H1 (cell line): ENCODE results near the gene TRIB2. TPM values are rescaled to one million over a fixed set of nuclear protein-coding genes. Genes with fewer than 3 reads are reported as not detected.

ENCODE experiments used
- SP2 ChIP-seq: IDR thresholded peaks from 2 replicates; pipeline ENCODE4 v1.6.1; 2012; ENCODE audit warnings: mild to moderate bottlenecking, low read length, inconsistent platforms
- SP4 ChIP-seq: IDR thresholded peaks from 2 replicates; pipeline ENCODE4 v1.6.1; 2012; ENCODE audit warnings: low read length, inconsistent platforms
- TAF1 ChIP-seq: IDR thresholded peaks from 2 replicates; pipeline ENCODE4 v1.6.1; 2011; ENCODE audit warnings: mild to moderate bottlenecking, low read depth, low read length
- polyA plus RNA-seq, 7 experiments: library from polyadenylated mRNA; depleted of rRNA in 3 of 7; stranded (reverse) in 5 of 7; unstranded in 2 of 7; fragments of >200 nt in 5 of 7; fragments of 200-250 nt in 2 of 7; gene quantifications; 1 replicate in 5 of 7; 2 replicates in 1 of 7; 4 replicates in 1 of 7; pipeline versions ENCODE4 v1.2.1 to v1.2.3, GENCODE V29; 2011 to 2013; ENCODE audit warnings: missing spikeins in 2 of 7, mixed read lengths in 2 of 7
- total RNA-seq: library from RNA; stranded (reverse); fragmentation: NEBNext Ultra II Directional; extraction: Animal tissue kit (Norgen Biotek cat#: 25700); gene quantifications from 2 replicates; pipeline ENCODE4 v1.2.1, GENCODE V29; 2021
- TF ChIP-seq, protein P1 (sequence below): fragments of 300-600 bp; sonication (generic); IDR thresholded peaks from 2 replicates; pipeline ENCODE4 v1.7.1; 2012; ENCODE audit warnings: low read length, moderate library complexity, mild to moderate bottlenecking, inconsistent platforms; ENCODE audit not compliant: insufficient replicate concordance
- TF ChIP-seq, protein P2 (sequence below), 3 experiments: IDR thresholded peaks; 1 replicate in 2 of 3; 2 replicates in 1 of 3; pipeline versions ENCODE4 v1.5.1 to v1.6.1; 2011; ENCODE audit warnings: low read length in 3 of 3, mild to moderate bottlenecking in 3 of 3, inconsistent platforms in 2 of 3, low read depth in 1 of 3, moderate library complexity in 1 of 3; ENCODE audit not compliant: insufficient read depth in 1 of 3; ENCODE audit errors: control extremely low read depth in 1 of 3

The TRIB2 gene
- total and polyA plus RNA-seq, 2 of the 8 experiments (the other 6 are each of a cell fraction or from before 2014, with no cell fraction given) = 40.8 to 57.0 TPM

DNA sequence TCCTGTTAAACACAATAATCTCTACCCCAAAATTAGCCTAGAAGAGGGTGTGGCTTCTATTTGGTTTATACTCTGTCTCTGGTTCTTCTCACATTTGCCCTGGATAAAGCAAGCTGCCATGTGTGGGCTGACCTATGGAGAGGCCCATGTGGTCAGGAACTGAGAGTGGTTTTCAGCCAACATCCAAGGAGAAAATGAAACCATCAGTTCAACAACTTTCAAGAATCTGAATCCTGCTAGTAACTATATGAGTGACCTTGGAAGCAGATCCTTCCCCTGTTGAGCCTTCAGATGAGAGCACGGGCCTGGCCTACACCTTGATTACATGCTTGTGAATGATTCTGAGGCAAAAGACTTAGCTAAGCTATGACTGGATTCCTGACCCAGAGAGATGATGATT, 11.5 kb upstream of the TRIB2 start (continued):
- TF ChIP-seq, protein P1, sequence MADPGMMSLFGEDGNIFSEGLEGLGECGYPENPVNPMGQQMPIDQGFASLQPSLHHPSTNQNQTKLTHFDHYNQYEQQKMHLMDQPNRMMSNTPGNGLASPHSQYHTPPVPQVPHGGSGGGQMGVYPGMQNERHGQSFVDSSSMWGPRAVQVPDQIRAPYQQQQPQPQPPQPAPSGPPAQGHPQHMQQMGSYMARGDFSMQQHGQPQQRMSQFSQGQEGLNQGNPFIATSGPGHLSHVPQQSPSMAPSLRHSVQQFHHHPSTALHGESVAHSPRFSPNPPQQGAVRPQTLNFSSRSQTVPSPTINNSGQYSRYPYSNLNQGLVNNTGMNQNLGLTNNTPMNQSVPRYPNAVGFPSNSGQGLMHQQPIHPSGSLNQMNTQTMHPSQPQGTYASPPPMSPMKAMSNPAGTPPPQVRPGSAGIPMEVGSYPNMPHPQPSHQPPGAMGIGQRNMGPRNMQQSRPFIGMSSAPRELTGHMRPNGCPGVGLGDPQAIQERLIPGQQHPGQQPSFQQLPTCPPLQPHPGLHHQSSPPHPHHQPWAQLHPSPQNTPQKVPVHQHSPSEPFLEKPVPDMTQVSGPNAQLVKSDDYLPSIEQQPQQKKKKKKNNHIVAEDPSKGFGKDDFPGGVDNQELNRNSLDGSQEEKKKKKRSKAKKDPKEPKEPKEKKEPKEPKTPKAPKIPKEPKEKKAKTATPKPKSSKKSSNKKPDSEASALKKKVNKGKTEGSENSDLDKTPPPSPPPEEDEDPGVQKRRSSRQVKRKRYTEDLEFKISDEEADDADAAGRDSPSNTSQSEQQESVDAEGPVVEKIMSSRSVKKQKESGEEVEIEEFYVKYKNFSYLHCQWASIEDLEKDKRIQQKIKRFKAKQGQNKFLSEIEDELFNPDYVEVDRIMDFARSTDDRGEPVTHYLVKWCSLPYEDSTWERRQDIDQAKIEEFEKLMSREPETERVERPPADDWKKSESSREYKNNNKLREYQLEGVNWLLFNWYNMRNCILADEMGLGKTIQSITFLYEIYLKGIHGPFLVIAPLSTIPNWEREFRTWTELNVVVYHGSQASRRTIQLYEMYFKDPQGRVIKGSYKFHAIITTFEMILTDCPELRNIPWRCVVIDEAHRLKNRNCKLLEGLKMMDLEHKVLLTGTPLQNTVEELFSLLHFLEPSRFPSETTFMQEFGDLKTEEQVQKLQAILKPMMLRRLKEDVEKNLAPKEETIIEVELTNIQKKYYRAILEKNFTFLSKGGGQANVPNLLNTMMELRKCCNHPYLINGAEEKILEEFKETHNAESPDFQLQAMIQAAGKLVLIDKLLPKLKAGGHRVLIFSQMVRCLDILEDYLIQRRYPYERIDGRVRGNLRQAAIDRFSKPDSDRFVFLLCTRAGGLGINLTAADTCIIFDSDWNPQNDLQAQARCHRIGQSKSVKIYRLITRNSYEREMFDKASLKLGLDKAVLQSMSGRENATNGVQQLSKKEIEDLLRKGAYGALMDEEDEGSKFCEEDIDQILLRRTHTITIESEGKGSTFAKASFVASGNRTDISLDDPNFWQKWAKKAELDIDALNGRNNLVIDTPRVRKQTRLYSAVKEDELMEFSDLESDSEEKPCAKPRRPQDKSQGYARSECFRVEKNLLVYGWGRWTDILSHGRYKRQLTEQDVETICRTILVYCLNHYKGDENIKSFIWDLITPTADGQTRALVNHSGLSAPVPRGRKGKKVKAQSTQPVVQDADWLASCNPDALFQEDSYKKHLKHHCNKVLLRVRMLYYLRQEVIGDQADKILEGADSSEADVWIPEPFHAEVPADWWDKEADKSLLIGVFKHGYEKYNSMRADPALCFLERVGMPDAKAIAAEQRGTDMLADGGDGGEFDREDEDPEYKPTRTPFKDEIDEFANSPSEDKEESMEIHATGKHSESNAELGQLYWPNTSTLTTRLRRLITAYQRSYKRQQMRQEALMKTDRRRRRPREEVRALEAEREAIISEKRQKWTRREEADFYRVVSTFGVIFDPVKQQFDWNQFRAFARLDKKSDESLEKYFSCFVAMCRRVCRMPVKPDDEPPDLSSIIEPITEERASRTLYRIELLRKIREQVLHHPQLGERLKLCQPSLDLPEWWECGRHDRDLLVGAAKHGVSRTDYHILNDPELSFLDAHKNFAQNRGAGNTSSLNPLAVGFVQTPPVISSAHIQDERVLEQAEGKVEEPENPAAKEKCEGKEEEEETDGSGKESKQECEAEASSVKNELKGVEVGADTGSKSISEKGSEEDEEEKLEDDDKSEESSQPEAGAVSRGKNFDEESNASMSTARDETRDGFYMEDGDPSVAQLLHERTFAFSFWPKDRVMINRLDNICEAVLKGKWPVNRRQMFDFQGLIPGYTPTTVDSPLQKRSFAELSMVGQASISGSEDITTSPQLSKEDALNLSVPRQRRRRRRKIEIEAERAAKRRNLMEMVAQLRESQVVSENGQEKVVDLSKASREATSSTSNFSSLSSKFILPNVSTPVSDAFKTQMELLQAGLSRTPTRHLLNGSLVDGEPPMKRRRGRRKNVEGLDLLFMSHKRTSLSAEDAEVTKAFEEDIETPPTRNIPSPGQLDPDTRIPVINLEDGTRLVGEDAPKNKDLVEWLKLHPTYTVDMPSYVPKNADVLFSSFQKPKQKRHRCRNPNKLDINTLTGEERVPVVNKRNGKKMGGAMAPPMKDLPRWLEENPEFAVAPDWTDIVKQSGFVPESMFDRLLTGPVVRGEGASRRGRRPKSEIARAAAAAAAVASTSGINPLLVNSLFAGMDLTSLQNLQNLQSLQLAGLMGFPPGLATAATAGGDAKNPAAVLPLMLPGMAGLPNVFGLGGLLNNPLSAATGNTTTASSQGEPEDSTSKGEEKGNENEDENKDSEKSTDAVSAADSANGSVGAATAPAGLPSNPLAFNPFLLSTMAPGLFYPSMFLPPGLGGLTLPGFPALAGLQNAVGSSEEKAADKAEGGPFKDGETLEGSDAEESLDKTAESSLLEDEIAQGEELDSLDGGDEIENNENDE = no peak
- TF ChIP-seq, protein P2, sequence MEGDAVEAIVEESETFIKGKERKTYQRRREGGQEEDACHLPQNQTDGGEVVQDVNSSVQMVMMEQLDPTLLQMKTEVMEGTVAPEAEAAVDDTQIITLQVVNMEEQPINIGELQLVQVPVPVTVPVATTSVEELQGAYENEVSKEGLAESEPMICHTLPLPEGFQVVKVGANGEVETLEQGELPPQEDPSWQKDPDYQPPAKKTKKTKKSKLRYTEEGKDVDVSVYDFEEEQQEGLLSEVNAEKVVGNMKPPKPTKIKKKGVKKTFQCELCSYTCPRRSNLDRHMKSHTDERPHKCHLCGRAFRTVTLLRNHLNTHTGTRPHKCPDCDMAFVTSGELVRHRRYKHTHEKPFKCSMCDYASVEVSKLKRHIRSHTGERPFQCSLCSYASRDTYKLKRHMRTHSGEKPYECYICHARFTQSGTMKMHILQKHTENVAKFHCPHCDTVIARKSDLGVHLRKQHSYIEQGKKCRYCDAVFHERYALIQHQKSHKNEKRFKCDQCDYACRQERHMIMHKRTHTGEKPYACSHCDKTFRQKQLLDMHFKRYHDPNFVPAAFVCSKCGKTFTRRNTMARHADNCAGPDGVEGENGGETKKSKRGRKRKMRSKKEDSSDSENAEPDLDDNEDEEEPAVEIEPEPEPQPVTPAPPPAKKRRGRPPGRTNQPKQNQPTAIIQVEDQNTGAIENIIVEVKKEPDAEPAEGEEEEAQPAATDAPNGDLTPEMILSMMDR (IDR thresholded peaks at IDR 0.05; ENCODE audit: control extremely low read depth in 1 of 3, insufficient read depth in 1 of 3, low read depth in 1 of 3, low read length in 3 of 3) = no peak
- TF ChIP-seq TAF1 (no peak), SP2 (no peak), SP4 (no peak)
- TF ChIP-seq, all 59 proteins: peak for 0
